Testis (tissue), 3 donors: ENCODE data around the gene GBE1. TPM values are rescaled to one million over a fixed set of nuclear protein-coding genes. Genes with fewer than 3 reads are reported as not detected.

Experiments
- DNase-seq: peaks from one replicate; pipeline ENCODE4 v3.0.0-alpha.2; 2019
- H3K27ac ChIP-seq, 2 donors: fragments of 200-600 bp; sonication (generic); one replicate each; pipeline ENCODE4 v1.5.1; 2019
- H3K27me3 ChIP-seq: fragments of 200-600 bp; sonication (generic); one replicate; pipeline ENCODE4 v1.5.1; 2019
- H3K36me3 ChIP-seq: fragments of 200-600 bp; sonication (generic); one replicate; pipeline ENCODE4 v1.5.1; 2017; ENCODE audit warnings: low read depth; ENCODE audit errors: missing control alignments
- H3K4me1 ChIP-seq: fragments of 200-600 bp; sonication (generic); one replicate; pipeline ENCODE4 v1.5.1; 2019
- H3K4me3 ChIP-seq, 2 donors: fragments of 200-600 bp; sonication (generic); one replicate each; pipeline ENCODE4 v1.5.1; 2017 to 2019
- H3K9me3 ChIP-seq: fragments of 200-600 bp; sonication (generic); one replicate; pipeline ENCODE4 v1.5.1; 2017
- POLR2A ChIP-seq: fragments of 450-650 bp; IDR thresholded peaks from one replicate; pipeline ENCODE4 v1.6.1; 2017; ENCODE audit warnings: antibody characterized with exemption, mild to moderate bottlenecking, moderate library complexity
- WGBS, 2 donors: methylation state at CpG; one replicate each; pipeline ENCODE4 v1.1.5; 2018; 5-methylcytosine and 5-hydroxymethylcytosine counted together
- intact Hi-C: fragments of 100-400 bp; cut with DNase I; formaldehyde crosslinking; loops from one replicate; pipeline ENCODE4 v1.15.1; 2023; ENCODE audit warnings: low total_unique reads
- polyA plus RNA-seq: library from polyadenylated mRNA; stranded (reverse); fragments of 350-450 nt; fragmentation: Illumina TruSeq; extraction: RNeasy Lipid Tissue Mini Kit (QIAGEN cat#74804); gene quantifications from one replicate; pipeline ENCODE4 v1.2.3, GENCODE V29; 2014; ENCODE audit warnings: low read depth, low replicate concordance; ENCODE audit not compliant: insufficient read depth
- total RNA-seq, 2 donors: library from RNA; depleted of rRNA; stranded (reverse); fragments of >200 nt; gene quantifications; one replicate each; pipeline ENCODE4 v1.2.3, GENCODE V29; 2016
- TF ChIP-seq, protein P1 (sequence below), 3 experiments: fragments of 450-650 bp in 2 of 3; fragments of 200-600 bp in 1 of 3; sonication (generic) in 1 of 3; IDR thresholded peaks; one replicate each; pipeline ENCODE4 v1.5.1; 2016 to 2019; ENCODE audit warnings: antibody characterized with exemption in 3 of 3, mild to moderate bottlenecking in 2 of 3, moderate library complexity in 1 of 3

GBE1 gene
- total and polyA plus RNA-seq, 3 donors from 2014 or later: 14.1 to 23.5 (median 19.4) TPM

DNA sequence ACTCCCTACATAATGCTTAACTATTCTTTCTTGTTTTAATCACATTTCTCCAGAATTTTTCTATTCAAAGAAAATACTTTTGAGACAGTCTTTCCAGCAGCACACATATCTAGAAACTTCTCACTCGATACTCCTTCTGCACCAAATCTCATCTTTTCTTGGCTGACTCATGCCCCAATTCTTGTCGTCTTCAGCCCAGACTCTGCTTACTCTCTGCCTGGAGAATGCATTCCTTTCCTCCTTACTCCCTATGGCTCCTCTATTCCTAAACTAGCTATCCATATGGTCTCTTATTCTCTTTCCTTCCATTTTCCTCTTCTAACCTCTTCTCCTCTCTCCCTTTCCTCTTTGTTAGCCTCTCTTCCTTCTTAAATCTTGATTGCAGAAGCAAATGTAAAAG lies 158.7 kb downstream of the GBE1 start:
- H3K27ac ChIP-seq: no peak overlapping the region
- no peaks in the 10 kb centered on the region for H3K36me3 ChIP-seq
- DNase-seq: no peak
- intact Hi-C loops: no loop called here
- no peaks in the 10 kb centered on the region for H3K9me3 ChIP-seq
- H3K4me3 ChIP-seq: no peak overlapping the region
- H3K4me1 ChIP-seq: no peaks in the 10 kb centered on the region
- 52 to 58% methylated on average over 2 of the region's 2 CpGs for WGBS, 2 donors
- H3K27me3 ChIP-seq: no peaks in the 10 kb centered on the region
- no peak for TF ChIP-seq POLR2A
- TF ChIP-seq, protein P1, sequence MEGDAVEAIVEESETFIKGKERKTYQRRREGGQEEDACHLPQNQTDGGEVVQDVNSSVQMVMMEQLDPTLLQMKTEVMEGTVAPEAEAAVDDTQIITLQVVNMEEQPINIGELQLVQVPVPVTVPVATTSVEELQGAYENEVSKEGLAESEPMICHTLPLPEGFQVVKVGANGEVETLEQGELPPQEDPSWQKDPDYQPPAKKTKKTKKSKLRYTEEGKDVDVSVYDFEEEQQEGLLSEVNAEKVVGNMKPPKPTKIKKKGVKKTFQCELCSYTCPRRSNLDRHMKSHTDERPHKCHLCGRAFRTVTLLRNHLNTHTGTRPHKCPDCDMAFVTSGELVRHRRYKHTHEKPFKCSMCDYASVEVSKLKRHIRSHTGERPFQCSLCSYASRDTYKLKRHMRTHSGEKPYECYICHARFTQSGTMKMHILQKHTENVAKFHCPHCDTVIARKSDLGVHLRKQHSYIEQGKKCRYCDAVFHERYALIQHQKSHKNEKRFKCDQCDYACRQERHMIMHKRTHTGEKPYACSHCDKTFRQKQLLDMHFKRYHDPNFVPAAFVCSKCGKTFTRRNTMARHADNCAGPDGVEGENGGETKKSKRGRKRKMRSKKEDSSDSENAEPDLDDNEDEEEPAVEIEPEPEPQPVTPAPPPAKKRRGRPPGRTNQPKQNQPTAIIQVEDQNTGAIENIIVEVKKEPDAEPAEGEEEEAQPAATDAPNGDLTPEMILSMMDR (IDR thresholded peaks at IDR 0.05): no peak

DNA sequence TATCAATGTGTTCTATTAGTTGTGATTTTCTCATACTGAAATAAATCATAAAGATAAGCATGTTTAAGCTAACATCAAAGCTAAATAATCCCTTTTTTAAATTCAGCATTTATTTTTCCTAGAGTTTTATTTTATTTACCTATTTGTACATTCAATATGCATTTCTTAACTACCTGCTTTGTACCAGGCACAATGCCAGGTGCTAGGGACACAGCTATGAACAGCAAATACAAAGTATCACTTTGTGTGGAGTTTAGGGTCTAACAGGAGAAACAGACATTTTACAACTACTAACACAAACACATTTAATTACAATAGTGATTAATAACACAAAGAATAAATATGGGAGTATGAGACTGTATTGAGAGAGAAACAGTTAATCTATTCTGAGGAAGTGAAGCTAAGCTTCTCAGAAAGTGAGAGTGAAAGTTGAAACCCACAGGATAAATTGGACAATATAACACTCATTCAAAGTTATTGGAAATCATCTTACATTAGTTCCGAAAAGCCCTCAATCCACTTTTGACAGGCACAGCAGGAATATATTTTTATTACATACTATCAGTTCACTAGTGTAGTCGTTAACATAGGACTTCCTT lies 159.6 kb downstream of the GBE1 start:
- Histone ChIP-seq H3K4me1 (no peaks in the 10 kb centered on the region), H3K27me3 (no peaks in the 10 kb centered on the region), H3K36me3 (no peaks in the 10 kb centered on the region), H3K4me3 (no peak overlapping the region), H3K9me3 (no peaks in the 10 kb centered on the region), H3K27ac (no peak overlapping the region)
- no peak for DNase-seq
- TF ChIP-seq, protein P1 (IDR thresholded peaks at IDR 0.05): no peak
- TF ChIP-seq POLR2A: no peak
- intact Hi-C loops: no loop called here
- 76 to 83% methylated on average over 2 of the region's 2 CpGs for WGBS, 2 donors

DNA sequence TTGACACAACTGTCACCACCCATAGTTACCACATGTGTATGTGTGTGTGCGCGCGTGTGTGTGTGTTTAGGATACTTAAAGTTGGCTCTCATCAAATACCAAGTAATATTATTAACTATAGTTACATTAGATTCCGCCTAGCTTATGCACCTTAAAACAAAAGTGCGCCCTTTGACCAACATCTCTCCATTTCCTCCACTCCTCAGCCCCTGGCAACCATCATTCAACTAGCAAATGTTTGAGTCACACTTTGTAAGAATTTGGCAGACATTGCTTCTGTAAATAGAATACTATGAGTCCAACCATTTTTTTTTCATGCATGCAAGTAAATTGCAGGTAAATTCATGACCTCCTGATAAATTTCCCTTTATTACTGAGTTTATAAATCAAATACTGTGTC lies 169.3 kb downstream of the GBE1 start:
- WGBS, 2 donors: 91 to 95% methylated on average over 5 of the region's 5 CpGs
- intact Hi-C loops: no loop called here

DNA sequence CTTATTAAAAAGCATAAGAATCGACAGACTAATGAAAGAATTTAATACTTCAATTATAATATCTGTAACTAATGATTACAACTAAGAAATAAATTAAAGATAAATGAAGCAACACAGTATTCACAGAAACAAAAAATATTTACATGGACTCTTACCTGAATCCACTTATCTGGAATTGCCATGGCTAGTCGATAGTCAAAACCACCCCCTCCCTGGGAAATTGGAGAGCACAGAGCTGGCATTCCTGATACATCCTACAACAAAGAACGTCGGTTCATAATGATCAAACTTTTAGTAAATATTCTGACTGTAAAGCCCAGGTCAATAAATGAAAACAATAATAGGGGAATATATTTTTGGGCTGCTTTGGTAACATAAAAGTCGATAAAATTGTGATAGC lies 175.5 kb downstream of the GBE1 start:
- 76 to 86% methylated on average over 5 of the region's 5 CpGs for WGBS, 2 donors

More for the DNA sequence above, 169.3 kb downstream of the GBE1 start:
- Histone ChIP-seq H3K27ac (no peak overlapping the region), H3K4me3 (no peak overlapping the region), H3K36me3 (no peaks in the 10 kb centered on the region), H3K27me3 (no peaks in the 10 kb centered on the region), H3K4me1 (no peaks in the 10 kb centered on the region), H3K9me3 (no peaks in the 10 kb centered on the region)
- no peak for DNase-seq
- TF ChIP-seq POLR2A: no peak
- TF ChIP-seq, protein P1 (IDR thresholded peaks at IDR 0.05): no peak

More for the DNA sequence above, 175.5 kb downstream of the GBE1 start:
- DNase-seq: no peak
- Histone ChIP-seq H3K9me3 (no peaks in the 10 kb centered on the region), H3K36me3 (no peaks in the 10 kb centered on the region), H3K4me3 (no peak overlapping the region), H3K27me3 (no peaks in the 10 kb centered on the region), H3K4me1 (no peaks in the 10 kb centered on the region), H3K27ac (no peak overlapping the region)
- no peak for TF ChIP-seq POLR2A
- TF ChIP-seq, protein P1 (IDR thresholded peaks at IDR 0.05): no peak
- intact Hi-C loops: no loop called here
